Stimulated activated CD4-positive, alpha-beta T cell treated with anti-CD3 and anti-CD28 coated beads, Interleukin-2, amount 100 ng/mL, for 48 hours (primary cell): Measurements from ENCODE around the gene PARD6A.

ENCODE experiments used
- DNase-seq, 2 donors: peaks; one replicate each; pipeline ENCODE4 v3.0.0-alpha.2; 2020

PARD6A gene, protein sequence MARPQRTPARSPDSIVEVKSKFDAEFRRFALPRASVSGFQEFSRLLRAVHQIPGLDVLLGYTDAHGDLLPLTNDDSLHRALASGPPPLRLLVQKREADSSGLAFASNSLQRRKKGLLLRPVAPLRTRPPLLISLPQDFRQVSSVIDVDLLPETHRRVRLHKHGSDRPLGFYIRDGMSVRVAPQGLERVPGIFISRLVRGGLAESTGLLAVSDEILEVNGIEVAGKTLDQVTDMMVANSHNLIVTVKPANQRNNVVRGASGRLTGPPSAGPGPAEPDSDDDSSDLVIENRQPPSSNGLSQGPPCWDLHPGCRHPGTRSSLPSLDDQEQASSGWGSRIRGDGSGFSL

DNA sequence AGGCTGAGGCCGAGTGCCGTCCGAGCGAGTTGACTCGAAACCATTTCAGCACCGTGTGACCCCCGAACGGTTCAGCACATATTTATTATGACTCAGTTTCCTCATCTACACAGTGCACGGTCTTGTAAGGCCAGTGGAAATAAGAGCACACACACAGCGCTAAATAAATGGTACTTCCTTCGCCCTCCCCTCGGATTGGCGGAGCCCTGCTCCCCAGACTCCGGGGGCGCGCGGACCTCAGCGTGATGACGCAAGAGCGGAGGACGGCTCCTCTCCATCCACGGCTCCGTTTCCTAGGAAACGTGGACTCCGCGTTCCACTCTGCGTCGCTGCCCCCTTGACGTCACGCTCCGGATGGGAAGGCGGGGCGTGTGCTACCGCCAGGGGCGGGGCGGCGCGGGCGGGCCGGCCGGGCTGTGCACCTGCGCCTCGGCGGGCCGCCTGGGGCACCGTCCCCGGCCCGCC lies at the start of gene PARD6A:
Gene PARD6A, plus strand, starts transcription at position 397 of the 465 bp plus-strand sequence. CDS start 79 bp downstream, outside the sequence.
- DNase-seq: peak; percentile 92

DNA sequence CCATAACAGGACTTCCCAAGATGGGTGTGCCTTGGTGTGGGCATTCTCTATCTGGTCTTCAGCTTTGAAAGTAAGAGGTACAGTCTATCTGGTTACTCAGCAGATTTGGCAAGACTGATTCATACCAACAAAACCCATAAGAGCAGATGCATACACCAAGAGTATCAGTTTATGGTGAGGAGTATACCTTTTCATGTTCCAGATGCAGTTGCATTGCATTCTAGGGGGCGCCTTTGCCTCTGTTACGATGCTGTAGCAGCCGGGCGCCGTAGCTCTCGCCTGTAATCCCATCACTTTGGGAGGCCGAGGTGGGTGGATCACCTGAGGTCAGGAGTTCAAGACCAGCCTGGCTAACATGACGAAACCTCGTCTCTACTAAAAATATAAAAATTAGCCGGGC lies 47.0 kb upstream of the PARD6A start:
- peak in 1 of 2 donors; percentile 8 for DNase-seq

DNA sequence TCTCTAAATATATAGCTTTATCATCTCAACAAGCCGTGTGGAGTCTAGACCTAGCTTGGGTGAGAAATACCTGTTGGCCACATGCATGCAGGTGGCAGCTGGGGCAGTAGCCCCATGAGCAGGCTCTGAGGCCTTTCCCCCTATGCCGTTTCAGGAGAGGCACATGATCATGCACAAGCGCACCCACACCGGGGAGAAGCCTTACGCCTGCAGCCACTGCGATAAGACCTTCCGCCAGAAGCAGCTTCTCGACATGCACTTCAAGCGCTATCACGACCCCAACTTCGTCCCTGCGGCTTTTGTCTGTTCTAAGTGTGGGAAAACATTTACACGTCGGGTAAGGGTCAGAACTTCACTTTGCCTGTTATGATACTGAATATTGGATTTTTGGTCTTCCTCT lies 32.5 kb upstream of the PARD6A start:
- DNase-seq: no peak

DNA sequence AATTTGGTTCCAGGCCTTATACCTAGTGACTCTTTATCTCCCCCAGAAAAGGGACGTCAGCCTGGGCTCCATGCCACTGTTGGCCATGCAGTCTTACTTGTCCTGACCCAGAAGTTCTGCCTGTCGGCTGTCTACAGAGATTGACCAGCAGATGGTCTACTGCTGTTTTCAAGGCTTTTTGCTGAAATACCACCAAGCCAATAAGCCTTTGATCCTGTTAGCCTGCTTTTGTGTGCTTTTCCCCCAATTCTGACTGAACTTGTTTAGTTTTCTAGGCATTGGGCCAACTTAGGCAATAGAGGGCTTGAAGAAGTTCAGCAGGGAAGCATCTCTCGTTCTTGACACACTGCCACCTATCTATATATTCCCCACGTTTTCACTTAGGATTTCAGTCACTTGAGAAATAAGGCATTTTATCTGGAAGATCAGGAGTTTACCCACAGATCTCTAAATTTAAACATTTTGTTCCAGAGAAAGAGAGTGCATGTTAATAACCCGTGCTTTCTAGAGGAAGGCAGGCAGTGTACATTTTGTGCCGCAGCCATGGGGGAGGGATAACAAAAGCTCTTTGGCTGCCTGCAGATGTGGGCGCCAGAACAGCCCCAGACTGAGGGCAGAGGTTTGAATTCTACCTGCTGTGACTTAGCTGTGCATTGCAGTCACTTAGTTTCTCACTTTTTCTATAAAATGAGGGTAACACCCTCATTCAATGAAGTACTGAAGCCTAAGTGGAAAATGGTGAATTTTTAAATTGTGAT lies 28.2 kb upstream of the PARD6A start:
- no peak for DNase-seq

DNA sequence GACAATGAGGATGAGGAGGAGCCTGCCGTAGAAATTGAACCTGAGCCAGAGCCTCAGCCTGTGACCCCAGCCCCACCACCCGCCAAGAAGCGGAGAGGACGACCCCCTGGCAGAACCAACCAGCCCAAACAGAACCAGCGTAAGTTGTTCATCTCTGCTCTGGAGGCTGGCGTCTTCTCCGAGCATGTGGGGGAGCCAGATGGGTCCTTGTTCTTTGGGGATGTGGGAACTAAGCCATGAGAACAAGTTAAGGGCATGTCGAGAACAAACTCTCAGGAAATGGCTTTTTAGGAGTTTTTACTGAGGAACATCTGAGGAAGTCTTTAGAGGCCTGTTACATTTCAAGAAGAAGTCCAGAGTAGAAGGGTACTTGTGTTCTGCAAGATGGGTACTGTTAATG lies 24.0 kb upstream of the PARD6A start:
- no peak for DNase-seq

DNA sequence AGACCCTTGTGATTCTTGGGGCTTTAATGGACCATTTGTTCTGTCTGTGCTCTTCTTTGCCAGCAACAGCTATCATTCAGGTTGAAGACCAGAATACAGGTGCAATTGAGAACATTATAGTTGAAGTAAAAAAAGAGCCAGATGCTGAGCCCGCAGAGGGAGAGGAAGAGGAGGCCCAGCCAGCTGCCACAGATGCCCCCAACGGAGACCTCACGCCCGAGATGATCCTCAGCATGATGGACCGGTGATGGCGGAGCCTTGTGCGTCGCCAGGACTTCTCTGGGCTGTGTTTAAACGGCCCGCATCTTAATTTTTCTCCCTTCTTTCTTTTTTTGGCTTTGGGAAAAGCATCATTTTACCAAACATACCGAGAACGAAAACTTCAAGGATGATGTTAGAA lies 23.1 kb upstream of the PARD6A start:
- no peak for DNase-seq

DNA sequence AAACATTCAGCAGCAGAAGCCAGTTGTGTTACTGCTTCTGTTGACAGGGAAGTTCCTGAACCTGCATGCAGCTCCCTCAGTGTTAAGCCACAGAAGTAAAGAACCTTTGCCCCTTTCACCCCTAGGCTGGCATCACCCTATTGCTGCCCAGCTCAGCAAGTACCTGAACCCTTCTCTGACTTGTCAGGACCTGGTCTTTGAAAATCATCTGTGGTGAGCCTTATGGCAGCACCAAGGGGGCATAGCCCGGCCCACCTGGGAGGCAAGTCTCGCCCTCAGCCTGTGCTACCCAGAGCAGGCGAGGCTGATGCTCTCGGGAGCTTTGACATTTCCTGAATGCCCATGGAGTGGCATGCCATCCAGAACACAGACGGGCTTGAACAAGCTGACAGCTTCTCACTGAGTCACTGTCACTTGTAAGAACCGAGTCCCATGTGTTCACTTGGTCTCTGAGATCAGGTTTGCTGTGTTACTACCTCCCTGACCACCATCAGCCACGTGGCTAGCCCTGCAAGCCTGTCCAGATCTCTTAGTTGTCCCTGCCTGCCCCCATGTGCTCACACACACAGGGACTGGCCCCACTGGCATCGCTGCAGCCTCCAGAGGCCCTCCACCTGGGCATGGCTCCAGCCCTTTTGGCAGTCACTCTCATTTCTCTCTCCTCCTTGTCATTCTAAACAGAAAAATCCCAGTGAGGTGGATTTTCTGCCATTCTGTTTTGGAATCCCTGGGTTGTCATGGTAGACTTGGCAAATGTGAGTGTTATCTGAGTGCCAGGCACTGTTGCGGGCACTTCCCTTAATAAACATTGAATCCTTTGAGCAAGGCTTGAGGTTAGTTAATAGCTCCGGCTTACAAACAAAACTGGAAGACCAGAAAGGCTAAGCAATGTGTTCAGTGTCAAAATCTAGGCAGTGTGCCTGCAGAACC lies 18.7 kb upstream of the PARD6A start:
- DNase-seq: no peak

DNA sequence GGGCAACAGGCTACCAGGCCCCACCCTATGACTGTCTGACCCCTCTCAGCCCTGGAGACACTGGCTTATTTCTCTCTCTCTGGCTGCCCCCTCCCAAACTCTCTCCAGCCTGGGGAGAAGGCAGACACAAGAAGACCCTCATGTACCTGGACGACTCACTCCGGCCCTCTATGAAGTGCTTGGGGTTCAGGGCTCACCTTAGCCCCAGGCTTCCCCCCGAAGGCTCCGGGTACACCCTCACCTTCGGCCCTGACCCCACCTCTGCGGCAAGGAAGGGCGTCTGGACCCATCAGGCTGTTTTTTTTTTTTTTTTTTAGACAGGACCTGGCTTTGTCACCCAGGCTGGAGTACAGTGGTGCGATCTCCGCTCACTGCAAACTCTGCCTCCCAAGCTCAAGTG lies 16.7 kb upstream of the PARD6A start:
- DNase-seq: no peak

DNA sequence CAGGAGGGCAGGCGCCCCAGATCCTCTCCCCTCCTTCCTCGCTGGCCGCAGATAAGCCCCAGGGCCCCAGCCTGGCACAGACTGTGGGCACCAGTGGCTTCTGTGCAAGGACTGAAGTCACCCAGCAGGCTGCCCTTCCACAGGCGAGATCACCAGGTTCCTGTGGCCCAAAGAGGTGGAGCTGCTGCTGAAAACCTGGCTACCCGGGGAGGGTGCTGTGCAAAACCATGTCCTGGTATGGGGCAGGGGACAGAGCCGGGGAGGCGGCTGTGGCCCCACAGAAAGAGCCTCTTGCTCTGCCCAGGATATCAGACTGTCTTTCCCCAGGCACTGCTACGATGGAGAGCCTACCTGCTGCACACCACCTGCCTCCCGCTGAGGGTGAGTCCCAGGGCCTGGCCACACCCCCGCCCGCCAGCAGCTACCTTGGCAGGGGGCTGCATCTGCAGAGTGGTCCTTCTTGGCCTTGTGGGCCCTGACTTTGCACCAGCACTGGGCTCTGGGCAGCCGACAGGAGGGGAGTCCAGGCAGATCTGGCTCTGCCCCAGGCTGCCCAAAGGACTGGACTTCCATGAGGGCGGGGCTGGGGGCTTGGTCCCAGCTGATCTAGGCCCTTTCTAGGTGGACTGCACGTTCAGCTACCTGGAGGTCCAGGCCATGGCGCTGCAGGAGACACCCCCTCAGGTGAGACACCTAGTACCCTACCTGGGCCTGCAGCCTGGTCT lies 15.2 kb upstream of the PARD6A start:
- DNase-seq: no peak

DNA sequence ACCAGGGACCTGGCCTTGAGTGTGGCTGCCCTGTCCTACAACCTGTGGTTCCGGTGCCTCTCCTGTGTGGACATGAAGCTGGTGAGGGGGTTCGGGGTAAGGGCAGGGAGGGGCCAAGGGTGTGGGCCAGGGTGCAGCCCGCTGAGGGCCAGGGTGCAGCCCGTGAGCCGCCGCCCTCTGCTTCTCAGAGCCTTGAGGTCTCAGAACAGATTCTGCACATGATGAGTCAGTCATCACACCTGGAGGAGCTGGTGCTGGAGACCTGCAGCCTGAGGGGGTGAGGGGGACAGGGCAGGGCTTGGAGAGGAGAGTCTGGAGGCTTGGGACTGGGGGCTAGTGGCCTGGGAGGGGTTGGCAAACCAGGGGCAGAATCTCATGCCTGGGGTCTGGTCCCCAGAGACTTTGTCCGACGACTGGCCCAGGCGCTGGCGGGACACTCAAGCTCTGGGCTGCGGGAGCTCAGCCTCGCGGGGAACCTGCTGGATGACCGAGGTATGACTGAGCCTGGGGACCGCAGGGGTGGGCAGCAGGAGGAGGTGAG lies 13.6 kb upstream of the PARD6A start:
- DNase-seq: no peak

DNA sequence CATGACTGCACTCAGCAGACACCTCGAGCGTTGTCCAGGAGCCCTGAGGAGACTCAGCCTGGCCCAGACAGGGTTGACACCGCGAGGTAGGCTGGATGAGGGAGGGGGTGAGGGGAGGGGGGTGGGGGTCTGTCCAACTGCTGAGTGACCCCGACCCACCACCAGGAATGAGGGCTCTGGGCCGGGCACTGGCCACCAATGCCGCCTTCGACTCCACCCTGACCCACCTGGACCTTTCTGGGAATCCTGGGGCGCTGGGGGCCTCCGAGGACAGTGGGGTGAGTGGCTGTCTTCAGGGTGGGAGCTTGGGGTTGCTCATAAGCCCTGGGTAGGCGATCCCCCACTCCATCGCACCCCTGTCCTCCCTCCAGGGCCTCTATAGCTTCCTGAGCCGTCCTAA lies 13.1 kb upstream of the PARD6A start:
- no peak for DNase-seq

DNA sequence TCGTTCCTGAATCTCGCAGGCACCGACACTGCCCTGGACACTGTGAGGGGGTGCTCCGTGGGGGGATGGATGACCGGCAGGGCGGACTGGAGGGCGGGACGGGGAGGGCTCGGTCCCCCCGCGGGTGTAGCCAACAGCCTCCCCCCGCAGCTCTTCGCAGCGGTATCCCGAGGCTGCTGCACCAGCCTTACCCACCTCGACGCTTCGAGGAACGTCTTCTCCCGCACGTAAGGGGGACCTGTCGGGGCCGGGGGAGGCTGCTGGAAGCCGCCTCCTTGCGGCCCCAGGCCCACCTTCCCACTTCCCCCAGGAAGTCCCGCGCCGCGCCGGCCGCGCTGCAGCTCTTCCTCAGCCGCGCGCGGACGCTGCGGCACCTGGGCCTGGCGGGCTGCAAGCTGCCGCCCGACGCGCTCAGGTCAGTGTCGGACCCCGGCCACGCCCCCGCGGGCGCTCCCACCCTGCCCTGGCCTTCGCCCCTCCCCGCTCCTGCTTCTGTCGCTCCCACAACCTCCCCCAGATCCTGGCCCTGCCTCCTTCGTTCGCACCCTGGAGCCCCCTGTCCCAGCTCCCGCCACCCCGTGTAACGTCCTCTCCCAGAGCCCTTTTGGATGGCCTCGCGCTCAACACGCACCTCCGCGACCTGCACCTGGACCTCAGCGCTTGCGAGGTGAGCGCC lies 12.5 kb upstream of the PARD6A start:
- no peak for DNase-seq

DNA sequence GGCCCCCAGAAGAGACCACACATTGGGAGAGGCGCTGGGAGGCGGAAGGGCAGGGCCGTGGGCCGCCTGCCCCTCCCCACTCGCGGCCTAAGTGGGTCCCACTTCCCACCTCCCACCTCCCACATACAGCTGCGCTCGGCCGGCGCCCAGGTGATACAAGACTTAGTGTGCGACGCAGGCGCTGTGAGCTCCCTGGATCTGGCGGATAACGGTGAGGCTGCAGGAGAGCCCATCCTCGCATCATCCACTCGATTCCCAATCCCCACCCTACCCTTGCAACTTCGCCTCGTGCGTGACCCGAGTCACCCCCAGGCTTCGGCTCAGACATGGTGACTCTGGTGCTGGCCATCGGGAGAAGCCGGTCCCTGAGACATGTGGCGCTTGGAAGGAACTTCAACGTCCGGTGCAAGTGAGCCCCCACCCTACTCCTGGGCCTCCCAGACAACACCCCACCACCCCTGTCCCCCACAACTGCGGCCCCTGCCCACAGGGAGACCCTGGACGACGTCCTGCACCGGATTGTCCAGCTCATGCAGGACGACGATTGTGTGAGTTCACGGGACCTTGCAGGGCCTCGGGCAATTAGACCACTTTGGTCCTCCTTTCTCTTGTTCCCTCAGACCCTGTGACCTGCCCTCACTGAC lies 11.9 kb upstream of the PARD6A start:
- no peak for DNase-seq

DNA sequence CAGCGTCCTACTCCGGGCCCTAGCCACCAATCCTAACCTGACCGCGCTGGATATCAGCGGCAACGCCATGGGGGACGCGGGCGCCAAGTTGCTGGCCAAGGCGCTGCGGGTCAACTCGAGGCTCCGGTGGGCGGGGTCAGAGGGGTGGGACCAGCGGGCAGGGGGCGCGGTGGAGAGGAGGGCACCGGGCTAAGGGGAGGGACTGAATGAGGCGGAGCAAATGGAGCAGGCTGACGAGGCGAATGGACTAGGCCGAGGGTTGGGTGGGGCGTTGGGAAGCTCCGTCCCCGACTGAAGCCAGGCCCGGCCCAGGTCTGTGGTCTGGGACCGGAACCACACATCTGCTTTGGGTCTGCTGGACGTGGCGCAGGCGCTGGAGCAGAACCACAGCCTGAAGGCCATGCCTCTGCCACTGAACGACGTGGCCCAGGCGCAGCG lies 11.2 kb upstream of the PARD6A start:
- DNase-seq: no peak

DNA sequence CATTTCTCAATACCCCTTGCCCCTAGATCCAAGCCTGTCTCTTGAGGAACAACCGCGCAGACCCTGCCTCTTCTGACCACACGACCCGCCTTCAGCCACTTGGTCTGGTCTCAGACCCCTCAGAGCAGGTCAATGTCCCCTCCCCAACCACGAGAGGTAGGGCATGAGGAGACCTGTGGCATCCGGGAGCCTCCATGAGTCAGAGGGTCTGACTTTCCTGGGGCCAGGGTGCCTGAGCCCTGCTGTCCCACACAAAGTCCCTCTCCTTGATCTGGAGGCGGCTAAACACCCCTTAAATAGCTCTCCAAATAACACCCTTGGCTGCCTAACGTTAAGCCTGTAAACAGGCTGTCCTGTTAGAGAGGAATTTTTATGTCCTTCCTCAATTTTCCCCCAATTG lies 10.7 kb upstream of the PARD6A start:
- DNase-seq: no peak

DNA sequence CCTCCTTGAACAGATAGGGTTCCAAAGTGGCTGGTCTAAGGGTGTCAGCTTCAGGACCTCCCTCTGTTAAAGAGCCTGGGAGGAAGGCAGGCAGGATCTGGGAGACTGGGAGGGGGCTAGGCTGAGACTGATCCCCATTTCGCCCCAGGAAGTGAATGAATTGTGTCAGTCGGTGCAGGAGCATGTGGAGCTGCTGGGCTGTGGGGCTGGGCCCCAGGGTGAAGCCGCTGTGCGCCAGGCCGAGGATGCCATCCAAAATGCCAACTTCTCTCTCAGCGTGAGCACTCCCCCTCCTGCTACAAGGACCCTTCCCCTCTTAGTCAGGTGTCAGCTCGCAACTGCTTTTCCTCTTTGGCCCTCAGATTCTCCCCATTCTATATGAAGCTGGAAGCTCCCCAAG lies 9.7 kb upstream of the PARD6A start:
- no peak for DNase-seq

DNA sequence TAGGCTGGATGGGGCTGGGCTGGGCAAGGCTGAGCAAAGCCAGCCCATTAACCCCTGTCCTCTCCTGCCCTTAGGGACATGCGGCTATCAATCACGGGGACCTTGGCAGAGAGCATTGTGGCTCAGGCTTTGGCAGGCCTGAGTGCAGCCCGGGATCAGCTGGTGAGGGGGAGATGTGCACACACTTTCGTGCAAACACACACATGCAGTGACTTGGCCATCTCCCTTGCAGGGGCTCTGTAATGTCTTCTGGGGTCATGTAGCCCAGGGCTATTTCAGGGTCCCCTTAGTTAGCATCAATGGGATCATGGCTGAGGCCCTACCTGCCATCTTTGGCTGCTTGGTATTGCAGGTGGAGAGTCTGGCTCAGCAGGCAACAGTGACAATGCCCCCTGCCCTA lies 8.9 kb upstream of the PARD6A start:
- DNase-seq: no peak

DNA sequence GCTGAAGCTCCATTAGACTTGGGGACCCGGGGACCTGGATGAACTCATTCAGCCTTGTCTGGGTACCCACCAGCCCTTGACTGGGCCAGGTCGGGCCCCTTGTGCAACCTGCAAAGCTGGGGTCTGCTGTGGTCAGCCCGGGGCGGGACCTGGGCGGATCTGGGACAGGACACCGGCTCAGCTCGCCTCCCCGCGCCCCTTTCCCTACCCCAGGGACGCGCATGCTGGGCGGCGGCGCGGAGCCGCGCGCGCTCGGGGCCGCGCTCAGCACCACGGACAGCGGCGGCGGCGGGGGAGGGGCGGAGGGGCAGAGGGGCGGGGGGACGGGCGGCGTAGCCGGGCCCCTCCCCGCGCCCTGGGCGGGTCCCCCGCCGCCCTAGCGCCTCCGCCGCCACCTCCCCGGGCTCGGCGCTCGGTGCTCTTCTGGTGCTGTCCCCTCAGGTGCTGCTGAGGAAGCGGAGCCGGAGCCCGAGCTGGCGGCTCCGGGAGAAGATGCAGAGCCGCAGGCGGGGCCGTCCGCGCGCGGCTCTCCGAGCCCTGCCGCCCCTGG lies 8.1 kb upstream of the PARD6A start:
- no peak for DNase-seq

DNA sequence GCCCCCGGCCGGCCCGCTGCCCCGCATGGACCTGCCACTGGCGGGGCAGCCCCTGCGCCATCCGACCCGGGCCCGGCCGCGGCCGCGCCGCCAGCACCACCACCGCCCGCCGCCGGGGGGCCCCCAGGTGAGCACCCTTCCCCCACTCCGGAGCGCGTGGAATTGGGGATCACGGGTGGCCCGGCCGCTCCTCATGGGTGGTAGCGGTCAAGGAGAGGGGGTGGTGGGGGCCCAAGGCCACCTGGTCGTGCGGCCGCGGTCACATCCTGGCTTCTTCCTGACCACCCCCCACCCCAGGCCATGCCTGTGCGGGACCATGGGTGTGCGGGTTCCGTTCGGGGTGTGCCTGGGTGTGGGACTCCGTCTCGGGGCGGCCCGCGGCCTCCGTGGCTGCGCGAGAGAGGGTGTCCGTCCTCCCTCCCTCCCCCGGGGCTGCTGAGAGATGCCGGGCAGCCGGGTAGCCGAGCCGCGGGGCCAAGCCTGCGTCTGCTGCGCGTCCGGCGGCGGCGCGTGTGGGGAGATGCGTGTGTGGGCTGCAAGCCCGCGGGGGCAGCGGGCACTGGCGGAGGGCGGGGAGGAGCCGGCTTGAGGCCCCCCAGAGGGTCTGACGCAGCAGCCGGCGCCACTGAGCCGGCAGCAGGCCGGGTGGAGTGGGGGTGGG lies 7.5 kb upstream of the PARD6A start:
- DNase-seq: no peak

DNA sequence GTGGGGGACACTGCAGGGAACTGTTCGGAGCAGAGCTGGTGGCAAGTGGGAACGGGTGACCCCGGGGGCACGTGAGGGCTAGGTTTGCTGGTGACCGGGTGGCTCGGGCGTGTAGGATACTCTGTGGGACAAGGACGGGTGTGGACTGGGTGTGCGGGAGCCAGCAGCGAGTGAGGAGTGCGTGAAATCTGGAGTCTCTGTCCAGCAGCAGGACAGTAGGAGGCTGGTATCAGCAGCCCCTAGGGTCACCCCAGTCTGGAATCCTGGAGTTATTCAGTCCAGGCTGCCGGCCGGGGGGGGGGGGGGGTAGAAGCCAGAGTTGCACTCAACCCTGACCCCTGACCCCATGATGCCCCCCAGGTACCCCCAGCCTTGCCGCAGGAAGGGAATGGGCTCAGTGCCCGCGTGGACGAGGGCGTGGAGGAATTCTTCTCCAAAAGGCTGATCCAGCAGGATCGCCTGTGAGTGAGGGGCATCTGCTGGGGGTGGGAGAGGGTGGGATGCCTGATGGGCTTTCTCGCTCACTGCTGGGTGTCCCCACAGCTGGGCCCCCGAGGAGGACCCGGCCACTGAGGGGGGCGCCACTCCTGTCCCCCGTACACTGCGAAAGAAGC lies 6.9 kb upstream of the PARD6A start:
- DNase-seq: no peak
